GM21717 (cell line): ENCODE results near the gene BAHCC1.
A peak's percentile ranks its signal among the peaks of the same experiment; 100 is the strongest.
"Not testable (repeated sequence)": the region's sequence is repeated elsewhere in the genome, so short reads cannot be mapped to it uniquely, and the experiment has no call there.

ENCODE experiments used
- ATAC-seq: cut with Tn5 transposase; IDR thresholded peaks from one replicate; pipeline ENCODE4 v1.9.1; 2021; ENCODE audit warnings: mild to moderate bottlenecking, moderate library complexity; ENCODE audit not compliant: unreplicated experiment

BAHCC1 gene

DNA sequence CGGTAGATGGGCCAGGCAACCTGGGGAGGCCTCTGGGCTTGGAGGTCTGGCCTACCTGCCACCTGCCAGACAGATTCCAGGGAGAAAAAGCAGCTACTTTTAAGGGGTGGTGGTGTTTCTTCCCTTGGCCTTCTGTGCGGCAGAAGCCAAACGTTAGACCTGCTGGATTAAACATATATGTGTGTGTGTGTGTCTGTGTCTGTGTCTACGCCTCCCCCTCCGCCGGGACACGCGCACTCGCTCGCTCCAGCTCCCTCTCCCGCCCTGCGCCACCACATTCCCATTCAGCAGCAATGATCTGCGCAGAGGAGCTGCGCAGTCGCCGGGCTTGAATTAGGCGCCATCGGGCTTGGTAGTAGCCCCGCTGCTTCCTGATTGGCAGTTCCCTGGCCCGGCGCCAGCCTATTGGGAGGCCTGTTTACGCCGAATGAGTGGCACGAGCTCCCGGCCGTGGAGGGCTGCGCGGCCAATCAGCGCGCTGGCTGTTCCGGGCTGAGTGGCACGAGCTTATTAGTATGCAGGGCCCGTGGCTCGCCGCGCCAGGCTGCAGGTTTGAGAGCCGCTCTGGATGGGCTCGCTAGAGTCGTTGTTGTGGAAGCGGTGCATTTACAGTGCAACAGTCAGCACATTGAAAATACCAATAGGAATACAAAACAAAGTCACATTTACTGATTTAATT is at the start of gene BAHCC1:
TSS of gene BAHCC1 (plus strand) at position 537 of the 679 bp plus-strand sequence. CDS start 4,283 bp downstream, outside the sequence.
- ATAC-seq = no peak

DNA sequence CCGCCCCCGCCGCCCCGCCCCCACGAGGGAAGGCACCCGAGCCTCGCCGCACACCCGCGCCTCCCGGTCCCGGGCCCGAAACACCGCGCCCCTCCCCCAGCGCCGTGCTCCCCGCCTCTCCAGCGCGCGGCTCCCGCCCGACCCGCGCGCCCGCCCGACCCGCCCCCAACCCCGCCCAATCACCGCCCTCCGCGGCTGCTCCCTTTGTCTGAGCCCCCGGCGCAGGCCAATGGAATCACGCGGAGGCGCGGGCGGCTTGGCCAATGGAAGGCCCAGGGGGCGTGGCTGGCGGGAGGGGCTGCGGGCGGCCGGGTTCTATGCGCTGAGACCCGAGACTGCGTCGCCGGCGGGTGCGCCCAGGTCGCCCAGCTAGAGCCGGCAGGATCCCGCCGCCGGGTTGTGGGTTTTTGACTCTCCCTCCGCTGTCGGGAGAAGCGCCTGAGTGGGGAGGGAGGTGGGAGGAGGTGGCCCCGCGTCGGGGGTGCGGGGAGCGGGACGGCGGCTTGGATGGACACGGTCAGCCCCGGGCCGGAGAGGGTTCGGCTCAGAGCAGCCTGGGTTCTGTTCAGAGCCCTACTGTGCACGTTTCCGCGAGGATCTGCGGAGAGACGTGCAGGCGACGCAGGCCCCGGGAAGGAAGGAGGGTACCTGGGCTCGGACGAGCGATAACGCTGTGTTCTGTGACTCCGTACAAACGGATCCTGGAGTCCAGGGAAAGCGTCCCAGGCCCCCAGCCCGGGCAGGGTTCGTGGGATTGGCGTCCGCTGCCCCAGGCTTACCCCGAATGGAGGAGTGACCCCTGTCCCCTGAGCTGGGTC is 49.0 kb upstream of the BAHCC1 start:
- peak; percentile 58 for ATAC-seq

DNA sequence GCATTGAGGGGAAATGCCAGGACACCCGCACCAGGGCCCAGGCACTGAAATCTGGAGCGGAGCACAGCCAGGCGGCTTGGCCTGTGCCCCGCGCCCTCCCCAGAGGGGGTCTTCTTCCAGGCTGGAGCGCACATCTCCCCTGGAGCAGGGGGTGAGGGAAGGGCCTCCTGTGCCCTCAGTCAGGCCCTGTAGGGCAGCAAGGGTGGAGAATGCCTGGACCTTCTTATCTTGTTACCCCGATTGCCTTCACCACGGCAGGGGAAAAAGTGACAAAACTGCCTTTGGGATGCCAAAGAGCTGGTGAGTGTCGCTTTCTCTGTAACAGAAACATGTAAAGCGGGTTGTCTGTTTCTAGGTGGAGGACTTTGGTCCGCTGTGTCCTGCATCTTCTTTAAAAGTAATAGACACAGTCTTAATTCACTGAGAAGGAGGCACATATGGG is 48.3 kb upstream of the BAHCC1 start:
- no peak for ATAC-seq

DNA sequence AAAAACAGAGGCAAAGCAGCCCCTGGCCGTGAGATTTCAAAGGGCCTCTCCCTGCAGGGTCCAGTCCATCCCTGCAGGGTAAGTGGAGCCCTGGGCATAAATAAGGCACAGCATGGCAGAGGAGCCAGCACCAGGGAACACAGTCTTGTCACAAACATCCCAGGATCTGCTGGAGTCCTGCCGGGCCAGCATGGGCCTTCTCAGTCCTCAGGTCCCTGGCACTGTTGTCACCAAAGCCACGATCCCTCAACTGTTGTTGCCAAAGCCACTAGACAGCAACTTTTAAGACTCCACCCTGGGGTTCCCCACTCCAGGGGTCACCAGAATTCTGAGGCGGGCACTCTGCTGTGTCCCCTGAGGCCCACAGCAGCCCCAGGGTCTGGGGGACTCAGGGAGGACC is 47.8 kb upstream of the BAHCC1 start:
- ATAC-seq = no peak

DNA sequence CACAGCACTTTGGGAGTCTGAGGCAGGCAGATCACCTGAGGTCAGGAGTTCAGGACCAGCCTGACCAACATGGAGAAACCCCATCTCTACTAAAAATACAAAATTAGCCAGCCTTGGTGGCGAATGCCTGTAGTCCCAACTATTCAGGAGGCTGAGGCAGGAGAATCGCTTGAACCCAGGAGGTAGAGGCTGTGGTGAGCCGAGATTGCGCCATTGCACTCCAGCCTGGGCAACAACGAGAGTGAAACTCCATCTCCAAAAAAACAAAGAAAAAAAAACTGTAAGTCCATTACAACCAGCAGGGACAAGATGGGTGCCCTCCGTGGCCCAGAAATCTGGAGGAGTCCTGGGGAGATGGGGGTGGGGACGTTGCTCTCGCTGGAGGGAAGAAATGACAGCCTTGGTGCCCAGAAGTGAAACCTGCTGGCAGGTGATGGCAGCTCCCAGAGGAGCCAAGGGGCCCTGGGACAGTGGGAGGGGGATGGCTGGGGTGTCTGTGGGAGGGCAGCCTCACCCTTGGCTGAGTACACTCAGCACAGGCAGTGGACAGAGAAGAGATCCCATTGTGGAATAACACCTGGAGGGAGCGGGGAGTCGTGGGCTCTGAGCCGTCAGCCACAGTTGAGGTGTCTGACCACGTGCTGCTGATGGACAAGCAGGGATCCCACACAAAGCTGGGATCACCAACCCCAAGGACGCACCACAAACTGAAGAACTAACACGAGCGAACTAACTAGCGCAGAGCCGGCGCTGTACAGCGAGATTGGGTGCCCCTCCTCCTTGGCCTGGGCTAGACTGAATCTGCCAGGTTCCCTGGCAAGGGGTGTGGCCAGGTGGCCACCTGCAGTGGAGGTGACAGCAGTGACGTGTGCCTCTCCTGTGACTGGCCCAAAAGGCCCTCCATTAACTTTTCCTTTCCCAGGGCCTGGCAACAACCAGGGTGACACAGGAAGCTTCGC is 46.9 kb upstream of the BAHCC1 start:
- no peak for ATAC-seq

DNA sequence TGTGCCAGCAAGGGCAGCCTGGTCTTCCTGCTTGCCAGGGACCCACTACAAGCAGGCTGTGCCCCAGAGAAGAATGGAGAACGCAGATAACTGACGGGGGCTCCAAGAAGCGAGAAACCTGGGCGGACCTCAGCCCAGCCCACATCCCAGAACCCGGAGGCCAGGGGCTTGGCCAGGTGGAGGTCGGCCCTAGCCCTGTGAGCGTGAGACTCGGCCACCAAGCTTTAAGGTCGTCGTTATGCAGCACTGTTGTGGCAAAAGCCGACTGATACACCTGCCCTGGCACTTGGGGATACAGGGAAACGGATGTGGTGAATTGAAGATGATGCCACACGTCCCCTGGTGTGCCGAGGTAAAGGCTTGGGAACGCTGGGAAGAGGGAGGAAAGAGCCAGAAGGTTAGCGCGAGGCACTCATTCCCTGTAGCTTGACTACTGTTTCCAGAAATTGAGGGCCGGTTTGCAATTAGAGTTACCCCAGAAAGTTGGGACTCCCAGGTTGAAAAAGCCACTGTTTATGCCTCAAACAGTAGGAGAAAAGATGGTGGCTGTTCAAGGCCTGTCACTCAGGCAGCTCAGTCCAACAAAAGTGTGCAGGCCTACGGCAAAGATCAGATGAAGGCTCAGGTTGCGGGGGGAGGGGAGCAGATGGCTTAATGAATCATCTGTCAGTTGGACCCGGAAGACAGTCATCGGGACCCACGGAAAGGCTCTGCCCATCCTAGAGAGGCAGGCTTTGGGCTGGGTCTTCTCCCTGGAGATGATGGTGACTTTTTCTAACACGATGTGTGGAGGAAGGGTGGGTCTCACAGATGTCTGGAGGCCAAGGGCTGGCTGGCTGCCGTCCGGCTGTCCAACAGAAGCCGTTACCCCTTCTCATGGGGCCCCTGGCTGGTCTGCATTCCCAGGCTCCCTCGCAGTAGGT is 45.6 kb upstream of the BAHCC1 start:
- ATAC-seq = no peak

DNA sequence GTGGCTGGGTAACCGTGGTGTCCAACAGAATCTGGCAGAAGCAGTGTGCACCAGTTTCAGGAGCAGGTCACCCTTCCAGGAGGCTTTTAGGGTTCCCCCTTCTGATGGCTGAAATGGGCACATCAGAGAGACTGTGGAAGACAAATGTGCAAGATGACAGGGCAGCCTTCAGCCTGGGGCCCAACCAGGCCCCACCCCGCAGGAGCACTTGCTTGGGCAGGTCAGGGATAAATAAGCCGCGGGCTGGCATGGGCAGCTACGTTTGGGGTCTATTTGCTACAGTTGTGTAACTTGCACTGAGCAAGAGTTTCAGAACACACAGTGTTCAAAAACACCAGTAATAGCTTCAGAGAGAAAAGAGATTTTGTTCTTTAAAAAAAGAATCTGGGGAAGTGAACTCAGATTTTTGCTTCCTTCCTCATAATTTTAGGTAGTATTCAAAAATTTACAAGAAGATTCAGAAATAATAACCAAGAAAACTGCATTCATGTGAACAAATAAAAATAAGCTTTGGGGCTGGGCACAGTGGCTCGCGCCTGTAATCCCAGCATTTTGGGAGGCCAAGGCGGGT is 44.9 kb upstream of the BAHCC1 start:
- no peak for ATAC-seq

DNA sequence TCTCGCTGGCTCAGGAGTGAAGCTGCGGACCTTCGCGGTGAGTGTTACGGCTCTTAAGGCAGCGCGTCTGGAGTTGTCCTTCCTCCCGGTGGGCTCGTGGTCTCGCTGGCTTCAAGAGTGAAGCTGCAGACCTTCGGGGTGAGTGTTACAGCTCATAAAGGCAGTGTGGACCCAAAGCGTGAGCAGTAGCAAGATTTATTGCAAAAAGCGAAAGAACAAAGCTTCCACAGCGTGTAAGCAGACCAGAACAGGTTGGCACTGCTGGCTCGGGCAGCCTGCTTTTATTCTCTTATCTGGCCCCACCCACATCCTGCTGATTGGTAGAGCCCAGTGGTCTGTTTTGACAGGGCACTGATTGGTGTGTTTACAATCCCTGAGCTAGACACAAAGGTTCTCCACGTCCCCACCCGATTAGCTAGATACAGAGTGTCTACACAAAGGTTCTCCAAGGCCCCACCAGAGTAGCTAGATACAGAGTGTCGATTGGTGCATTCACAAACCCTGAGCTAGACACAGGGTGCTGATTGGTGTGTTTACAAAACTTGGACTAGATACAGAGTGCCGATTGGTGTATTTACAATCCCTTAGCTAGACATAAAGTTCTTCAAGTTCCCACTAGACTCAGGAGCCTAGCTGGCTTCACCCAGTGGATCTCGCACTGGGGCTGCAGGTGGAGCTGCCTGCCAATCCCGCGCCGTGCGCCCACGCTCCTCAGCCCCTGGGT is 43.8 kb upstream of the BAHCC1 start:
- not testable (repeated sequence) for ATAC-seq

DNA sequence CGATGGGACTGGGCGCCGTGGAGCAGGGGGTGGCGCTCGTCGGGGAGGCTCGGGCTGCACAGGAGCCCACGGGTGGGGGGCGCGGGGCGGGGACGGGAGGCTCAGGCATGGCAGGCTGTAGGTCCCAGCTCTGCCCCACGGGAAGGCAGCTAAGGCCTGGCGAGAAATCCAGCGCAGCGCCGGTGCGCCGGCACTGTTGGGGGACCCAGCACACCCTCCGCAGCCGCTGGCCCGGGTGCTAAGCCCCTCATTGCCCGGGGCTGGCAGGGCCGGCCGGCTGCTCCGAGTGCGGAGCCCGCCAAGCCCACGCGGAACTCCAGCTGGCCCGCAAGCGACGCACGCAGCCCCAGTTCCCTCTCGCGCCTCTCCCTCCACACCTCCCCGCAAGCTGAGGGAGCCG is 43.2 kb upstream of the BAHCC1 start:
- not testable (repeated sequence) for ATAC-seq

DNA sequence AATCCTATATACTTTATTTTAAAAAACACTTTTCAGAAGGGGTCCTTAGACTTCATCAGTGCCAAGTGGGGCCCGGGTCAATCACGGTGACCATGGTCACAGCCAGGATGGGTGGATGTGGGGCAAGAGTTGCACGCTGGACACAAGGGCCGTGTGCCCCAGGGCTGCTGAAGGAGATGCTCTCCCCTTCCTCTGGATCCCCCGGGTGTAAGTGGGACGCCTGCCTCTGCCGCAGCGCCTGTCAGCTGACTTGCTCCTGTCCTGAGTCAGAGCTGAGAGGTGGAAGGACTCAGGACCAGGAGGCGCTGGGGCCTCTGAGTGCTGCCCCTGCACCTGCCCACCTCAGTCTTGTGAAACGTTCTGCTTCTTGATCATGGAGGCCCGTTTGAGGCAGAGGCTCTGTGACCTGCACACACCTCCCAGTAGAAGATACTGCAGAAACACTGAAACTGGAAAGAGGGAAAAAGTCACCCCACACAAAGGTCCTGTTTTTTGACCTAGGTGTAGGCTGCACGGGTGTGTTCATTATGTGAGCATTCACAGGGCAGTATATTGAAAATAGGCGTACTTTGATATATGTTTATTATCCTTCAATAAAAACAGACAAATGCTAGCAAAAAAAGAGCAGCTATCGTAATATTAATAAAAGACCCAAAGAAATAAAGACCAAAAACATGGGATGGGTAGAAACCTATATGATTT is 40.9 kb upstream of the BAHCC1 start:
- ATAC-seq = no peak

DNA sequence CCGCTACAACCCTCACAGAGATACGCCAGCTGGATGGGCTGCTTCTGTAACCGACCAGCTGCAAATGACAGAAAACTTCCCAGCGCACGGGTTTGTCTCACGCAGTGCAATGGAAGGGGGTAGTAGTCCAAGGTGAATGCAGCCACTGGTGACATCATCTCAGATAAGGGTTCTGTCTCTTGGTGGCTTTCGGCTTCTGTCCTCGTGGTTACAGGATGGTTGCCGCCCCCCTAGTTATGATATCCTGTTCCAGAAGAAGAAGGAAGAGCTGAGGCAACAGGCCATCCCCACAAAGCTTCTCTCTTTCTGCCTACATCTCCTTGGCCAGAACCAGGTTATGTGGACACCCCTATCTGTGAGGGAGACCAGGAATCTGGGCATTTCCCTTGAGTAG is 40.3 kb upstream of the BAHCC1 start:
- ATAC-seq = no peak

DNA sequence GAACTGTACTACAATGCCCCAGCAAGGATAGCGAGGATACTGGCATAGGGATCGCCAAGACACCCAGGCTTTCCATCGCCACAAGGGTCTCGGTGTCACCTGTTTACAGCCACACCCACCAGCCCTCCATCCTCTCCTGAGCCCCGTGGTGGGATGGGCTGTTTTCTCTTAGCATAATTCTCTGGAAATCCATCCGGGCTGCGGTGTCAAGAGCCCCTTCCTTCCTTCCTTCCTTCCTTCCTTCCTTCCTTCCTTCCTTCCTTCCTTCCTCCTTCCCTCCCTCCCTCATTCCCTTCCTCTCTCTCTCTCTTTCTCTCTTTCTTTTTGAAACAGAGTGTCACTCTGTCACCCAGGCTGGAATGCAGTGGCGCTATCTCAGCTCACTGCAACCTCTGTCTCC is 36.0 kb upstream of the BAHCC1 start:
- no peak for ATAC-seq

DNA sequence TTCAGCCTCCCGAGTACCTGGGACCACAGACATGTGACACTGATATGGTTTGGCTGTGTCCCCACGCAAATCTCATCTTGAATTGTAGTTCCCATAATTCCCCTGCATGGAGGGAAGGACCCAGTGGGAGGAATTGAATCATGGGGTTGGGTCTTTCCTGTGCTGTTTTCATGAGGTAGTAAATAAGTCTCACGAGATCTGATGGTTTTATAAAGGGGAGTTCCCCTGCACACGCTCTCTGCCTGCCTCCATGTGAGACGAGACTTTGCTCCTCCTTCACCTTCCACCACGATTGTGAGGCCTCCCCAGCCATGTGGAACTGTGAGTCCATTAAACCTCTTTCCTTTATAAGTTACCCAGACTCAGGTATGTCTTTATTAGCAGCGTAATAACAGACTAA is 33.3 kb upstream of the BAHCC1 start:
- not testable (repeated sequence) for ATAC-seq

DNA sequence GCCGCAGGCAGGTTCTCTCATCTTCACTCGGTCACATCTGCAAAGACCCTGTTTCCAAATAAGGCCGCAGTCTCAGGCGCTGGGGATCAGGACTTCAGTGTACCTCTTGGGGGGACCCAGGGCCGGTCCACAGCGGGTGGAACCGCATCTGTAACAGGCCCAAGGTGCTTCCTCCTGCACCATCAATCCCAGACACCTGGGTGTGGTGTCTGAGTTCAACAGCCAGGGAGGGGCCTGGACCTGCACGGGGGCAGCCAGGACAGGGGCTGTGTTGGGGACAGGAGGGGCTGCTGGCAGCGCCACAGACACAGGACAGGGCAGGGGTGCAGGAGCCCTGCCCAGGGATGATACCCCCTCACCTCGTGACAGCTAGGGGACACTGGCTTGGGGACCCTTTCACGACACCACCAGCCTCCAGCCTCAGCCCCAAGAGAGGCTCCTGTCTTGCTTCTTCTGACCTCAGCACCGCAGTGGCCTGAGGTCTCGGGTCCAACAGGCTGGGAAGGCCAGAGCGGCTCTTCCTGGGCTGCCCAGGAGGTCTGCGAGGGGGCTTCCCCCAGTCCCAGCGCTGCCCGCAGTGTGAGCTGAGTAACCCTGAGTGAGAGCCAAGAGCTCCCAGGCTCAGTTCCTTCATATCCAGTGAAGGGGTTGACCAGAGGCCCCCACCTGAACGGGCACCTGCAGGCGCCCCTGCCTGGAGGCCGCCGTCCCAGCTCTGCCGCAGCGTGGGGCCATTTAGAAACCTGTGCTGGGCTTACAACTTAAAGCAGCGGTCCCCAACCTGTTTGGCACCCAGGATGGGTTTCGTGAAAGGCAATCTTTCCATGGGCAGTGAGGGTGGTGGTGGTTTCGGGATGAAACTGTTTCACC is 30.7 kb upstream of the BAHCC1 start:
- no peak for ATAC-seq

DNA sequence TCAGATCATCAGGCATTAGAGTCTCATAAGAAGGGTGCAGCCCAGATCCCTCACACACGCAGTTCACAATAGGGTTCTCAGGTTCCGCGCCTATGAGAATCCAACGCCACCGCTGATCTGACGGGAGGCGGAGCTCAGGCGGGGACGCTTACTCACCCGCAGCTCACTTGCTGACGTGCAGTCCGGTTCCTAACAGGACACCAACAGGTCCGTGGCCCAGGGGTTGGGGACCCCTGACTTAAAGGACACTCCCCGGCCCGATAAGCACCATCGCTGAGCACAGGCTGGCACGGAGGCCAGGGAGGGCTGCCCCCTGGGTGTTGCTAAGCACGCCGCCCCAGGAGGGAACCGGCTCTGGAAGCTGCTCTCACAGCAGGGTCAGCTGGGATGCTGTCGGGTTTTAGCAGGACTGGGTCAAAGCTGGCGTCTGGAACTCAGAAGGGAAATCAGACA is 30.1 kb upstream of the BAHCC1 start:
- no peak for ATAC-seq

DNA sequence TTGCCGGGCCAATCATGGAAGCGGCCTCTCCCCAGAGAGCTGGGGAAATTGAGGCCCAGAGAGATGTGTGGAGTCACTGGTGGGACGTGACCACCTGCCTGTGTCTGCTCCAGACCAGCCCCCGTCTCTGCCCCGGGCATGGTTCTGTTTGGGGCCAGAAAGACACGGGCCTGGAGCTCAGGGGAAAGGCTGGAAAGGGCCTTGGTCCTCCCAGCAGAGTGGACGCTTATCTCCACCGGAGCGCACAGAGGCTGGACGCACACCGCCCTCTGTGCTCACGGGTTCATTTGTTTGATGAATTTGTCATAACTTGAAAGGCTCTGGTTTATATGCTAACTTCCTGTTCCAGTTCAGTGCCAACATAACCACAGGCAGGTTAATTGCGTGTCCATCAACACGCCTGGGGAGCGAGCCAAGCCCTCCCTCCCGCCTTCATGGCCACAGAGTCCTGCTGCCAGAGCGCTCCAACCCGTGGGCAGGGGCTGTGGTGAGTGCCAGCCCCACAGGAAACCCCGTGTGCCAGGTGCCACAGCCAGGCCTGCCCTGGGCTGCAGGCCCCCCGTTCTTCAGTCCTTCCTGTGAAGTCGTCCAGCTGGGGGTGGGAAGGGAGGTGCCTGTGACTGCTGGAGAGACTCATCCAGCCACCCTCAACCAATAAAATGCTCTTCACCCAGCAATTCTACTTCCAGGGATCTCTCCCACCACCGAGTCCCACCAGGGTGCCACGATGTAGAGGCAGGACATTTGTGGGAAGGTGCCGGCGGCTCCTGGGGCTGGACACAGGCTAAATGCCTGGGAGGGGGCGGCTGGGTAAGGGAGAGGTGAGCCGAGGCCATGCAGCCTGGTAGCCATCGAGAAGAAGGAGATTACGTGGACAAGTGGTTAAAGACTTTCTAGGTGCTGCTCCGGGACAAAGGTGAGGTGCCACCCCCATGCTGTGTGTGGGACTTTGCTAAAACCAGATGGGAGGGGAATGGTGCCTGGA is 29.4 kb upstream of the BAHCC1 start:
- no peak for ATAC-seq
